Upper lobe of left lung (tissue), 4 donors: ENCODE measurements around the gene LRRK1.

Experiments
- CTCF ChIP-seq, 6 experiments: fragments of 450-650 bp in 4 of 6; fragments of 200-600 bp in 2 of 6; sonication (generic) in 2 of 6; IDR thresholded peaks; one replicate each; pipeline ENCODE4 v1.5.1; 2016 to 2019; ENCODE audit warnings: antibody characterized with exemption in 6 of 6
- EP300 ChIP-seq, 4 donors: sonication (generic); formaldehyde crosslinking; IDR thresholded peaks; one replicate each; pipeline ENCODE4 v1.5.1; 2017; ENCODE audit warnings: antibody characterized with exemption in 4 of 4, control low read depth in 2 of 4
- POLR2A ChIP-seq, 4 donors: fragments of 450-650 bp; IDR thresholded peaks; one replicate each; pipeline ENCODE4 v1.5.1; 2016 to 2017; ENCODE audit warnings: antibody characterized with exemption in 4 of 4, mild to moderate bottlenecking in 2 of 4

DNA sequence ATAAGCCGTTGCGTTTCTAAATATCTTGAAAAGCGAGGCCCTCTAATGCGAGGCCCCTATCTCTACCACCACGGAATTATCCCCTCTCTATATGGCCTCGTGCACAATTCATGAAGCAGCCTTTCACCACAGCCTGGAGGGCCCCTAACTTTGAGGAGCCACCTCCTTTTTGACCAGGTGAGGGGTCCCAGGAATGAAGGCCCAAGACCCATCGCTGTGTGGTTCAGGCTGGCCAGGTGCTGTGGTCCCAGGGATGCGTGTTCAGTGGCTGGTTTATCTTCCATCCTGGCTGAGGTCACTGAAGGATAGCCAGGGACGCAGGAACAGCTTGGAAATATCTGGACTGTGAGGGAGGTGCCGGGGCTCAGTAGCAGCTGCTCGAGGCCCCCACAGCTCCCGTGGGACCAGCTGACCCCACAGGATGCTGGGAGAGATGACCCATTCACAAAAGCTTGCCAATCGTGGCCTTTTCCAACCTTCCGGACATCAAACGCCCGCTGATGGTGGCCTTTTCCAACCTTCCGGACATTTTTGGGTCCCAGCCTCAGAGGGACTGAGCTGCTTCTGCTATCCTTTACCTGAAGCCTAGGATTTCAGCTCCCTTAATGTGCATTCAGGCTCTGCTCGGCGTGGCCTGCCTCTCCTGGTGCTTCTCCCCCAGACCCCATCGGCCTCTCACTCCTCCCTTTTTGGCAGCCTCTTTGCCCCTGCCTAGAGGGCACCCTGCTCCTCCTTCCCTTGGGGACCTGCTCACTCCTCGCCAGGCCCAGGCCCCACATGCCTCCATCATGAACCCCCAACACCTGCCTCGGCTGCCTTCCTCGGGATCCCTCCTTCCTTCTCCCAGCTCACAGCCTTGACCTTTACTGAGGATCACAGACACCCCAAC lies 191.8 kb downstream of the LRRK1 start:
- TF ChIP-seq POLR2A (IDR thresholded peaks at IDR 0.05) (no peak), CTCF (IDR thresholded peaks at IDR 0.05) (no peak), EP300 (IDR thresholded peaks at IDR 0.05) (no peak)
